22Rv1 (cell line): ENCODE measurements around the gene ASB17.

ENCODE experiments used
- ZFX ChIP-seq: fragments of 450-650 bp; IDR thresholded peaks from 2 replicates; pipeline ENCODE4 v1.6.1; 2017; ENCODE audit warnings: antibody characterized with exemption, borderline replicate concordance
- TF ChIP-seq, protein P1 (sequence below): fragments of 450-650 bp; IDR thresholded peaks from 2 replicates; pipeline ENCODE4 v1.5.1; 2017; ENCODE audit warnings: mild to moderate bottlenecking

DNA sequence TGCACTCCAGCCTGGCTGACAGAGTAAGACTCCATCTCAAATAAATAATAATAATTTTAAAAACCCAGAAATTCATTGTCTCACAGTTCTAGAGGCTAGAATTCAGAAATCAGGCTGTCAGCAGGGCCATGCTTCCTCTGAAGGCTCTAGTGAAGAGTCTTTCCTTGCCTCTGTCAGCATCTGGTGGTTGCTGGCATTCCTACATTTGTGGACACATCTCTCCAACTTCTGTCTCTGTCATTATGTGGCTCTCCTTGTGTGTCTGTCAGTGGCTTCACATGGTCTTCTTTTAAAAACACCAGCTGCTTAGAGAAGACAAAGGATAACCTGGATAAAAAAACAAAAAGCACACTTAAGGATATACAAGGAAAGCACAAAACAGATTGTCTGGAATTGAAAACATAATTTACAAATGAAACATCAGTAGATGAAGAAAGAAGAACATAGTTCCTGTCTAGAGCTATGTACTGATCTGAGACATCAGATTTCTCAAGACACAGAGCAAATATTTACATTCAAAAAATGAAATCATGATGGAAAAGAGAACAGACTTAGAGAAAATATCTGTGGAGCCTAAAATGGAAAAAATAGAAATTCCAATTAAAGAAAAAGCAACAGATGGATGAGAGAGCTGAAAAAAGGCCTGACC, 32.7 kb upstream of the ASB17 start:
- TF ChIP-seq, protein P1, sequence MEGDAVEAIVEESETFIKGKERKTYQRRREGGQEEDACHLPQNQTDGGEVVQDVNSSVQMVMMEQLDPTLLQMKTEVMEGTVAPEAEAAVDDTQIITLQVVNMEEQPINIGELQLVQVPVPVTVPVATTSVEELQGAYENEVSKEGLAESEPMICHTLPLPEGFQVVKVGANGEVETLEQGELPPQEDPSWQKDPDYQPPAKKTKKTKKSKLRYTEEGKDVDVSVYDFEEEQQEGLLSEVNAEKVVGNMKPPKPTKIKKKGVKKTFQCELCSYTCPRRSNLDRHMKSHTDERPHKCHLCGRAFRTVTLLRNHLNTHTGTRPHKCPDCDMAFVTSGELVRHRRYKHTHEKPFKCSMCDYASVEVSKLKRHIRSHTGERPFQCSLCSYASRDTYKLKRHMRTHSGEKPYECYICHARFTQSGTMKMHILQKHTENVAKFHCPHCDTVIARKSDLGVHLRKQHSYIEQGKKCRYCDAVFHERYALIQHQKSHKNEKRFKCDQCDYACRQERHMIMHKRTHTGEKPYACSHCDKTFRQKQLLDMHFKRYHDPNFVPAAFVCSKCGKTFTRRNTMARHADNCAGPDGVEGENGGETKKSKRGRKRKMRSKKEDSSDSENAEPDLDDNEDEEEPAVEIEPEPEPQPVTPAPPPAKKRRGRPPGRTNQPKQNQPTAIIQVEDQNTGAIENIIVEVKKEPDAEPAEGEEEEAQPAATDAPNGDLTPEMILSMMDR = no peak
- TF ChIP-seq ZFX = no peak
